SW480 (cell line): Measurements from ENCODE around the gene EPB41L2.
"Not testable (repeated sequence)": the region's sequence is repeated elsewhere in the genome, so short reads cannot be mapped to it uniquely, and the experiment has no call there.

Experiments used
- DNase-seq: peaks from one replicate; pipeline ENCODE4 v3.0.0-alpha.2; 2016; ENCODE audit warnings: low spot score

EPB41L2 gene

DNA sequence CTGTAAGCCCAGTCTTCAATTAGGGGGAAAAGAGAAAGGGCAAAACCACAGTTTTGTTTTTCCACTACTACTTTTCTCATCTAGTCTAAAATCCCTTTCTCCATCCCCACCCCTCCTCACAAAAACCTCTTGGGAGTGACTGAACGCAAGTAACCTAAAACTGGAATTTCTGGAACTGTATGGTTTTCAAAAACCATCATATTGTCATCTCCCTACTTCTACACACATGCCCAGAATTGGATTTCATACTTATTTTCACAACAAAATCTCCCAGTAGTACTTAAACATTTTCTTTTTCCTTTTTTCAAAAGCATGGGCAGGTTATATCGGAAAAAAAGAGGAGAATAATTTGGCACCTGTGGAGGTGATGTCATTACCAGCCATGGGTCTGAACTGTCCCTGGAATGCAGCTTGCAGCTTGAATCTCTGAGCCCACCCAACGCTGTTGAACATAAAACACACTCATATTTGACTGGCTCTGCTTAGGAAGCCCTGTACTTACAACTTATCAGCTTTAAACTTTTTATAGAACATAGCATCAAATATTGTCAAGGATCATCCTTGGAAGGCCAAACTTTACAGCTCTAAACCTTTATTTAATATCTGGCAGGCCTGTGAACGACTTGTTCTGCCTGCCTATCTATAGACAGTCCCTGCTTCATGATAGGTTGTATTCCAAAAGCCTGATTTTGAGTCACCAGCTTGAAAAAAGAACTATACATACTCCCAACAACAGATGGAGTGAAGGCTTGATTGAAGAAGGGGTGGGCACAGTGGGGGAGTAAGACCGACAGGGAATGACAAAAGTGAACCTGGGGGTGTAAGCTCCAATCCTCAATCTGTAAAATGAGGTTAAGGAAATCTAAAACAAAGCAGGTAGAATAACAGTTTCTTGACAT lies 59.3 kb downstream of the EPB41L2 start:
- DNase-seq, result no peak

DNA sequence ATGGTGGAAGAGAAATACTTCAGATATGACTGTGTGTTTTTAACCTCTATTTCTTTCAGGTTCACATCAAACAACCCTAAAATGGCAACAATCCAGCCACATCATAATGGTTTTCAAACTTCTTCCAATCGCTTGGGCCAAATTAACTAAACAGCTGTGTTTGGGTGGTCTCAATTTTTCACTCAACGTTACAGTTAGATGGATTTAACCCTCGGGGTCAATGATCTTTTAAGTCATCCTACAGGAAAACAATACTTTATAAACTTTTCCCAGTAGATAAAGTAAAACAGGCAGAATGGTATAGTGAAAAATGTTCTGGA lies 60.4 kb downstream of the EPB41L2 start:
- no peak for DNase-seq

DNA sequence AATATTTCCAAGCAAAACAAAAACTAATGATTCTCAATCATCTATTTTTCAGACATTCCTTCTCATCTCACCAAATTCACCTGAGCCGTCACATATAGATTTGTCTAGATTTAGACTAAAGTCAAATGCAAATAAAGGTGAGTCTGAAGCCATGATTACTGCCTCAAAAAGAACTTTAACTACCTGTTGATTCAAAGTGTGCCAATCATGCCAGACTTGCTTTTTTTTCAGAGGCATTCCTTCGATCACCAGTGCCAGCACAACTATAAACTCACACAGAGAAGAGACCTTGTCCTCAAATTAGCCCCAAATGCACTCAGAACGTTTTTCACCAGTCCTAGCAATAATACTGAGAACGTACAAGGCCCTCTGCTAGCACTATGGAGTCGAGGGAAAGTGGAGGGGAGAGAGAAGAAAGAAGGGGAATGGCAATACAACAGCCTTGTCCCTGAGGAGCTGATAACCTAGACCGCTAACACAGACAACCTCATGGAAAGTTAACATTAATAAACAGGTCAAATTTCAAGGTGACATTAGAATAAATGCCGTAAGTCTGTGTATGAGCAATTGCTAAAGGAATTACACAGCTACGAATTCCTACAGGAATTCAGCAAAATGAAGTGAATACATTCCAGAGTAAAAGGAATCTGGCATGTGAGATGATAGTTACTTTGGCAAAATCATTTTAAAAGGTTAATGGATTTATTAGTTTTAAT lies 60.9 kb downstream of the EPB41L2 start:
- DNase-seq, result no peak

DNA sequence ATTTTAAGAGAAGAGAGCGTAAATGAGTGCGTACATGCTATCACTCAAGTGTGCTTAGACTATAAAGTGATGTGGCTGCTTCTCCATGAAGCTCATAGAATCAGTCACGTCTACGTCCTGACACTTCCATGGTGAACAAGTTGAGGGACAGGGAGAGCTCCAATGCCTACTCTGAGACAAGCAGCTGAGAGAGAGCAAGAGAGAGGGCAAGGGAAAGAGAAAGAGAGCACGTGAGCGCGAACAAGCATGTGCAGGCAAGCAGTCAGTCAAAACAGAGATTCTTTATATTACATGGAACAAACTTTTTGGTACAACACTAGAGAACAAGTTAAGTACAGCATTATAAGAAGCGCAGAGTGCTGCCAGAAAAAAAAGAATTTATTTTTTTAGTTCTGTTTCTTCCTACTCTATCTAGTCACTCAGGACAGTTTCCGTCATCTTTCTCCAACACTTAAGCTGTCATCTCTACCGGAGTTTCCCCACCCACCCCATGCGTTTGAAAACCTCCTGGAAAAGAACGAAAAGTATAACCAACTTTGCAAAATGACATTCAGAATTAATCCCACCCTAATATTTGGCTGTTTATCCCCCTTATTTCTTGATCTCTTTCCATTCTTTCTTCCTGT lies 61.8 kb downstream of the EPB41L2 start:
- no peak for DNase-seq

DNA sequence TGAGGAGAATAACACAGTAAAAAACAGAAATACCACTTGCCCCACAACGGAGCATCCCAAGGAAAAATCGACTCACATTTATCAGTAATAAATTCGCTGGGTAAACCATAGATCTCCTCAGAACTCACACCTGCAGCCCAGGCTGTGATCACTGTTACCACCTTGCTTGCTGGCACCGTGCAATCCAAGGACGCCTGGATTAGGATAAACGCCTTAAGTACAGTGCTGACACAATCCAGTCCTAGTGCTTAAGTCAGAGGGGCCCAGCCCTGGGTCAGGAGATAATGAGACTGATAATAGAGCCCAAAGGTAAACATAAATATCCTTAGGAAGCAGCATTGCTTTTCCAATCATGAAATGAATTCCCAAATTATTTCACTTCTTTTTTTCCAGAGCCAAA lies 62.5 kb downstream of the EPB41L2 start:
- DNase-seq, result no peak

DNA sequence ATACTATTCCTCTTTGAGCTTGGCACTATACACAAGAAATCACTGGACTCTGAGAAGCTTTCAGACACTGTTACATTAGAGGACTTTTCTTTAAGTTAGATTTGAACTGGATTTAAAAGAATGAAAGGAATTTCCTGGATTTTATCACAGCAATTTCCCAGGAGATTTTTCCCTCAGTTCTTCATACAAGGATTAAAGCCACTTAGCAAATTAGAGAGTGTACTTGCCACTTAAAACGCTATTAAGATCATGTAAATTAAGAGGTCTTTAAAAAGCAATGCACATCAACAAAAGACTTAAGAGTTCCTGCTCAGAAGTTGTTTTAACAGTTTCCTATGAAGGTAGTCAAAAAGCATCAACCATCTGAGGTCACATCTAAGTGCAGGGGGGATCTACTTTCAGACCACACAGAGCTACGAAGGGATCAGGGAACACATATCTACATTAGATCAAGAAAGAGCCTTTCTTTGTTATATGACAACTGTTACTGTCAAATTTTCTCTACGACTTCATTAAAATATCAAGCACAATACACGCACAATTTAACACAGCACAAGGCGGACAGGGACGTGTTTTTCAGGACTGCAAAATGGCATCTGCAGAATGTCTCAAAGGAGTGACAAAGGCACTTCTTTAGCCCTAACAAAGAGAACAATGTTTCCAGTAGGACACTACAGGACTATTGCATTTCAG lies 65.8 kb downstream of the EPB41L2 start:
- DNase-seq, result no peak

DNA sequence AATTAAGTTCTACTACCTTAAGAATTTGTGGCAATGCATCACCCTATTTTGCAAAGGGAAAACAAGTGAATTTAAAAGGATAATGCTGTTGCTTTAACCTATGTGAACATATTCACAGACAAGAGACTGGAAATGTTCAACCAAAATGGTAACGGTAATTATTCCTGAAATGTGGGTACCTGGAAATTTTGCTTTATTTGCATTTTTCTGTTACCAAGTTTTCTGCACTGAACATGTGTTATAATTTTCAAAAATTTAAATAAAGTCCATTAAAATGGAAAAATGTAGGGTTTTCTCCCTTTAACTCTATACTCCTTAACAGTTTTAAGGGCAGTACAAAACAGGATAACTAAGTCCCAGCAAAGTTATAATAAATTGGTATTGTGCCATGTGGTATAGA lies 66.4 kb downstream of the EPB41L2 start:
- DNase-seq, result no peak

DNA sequence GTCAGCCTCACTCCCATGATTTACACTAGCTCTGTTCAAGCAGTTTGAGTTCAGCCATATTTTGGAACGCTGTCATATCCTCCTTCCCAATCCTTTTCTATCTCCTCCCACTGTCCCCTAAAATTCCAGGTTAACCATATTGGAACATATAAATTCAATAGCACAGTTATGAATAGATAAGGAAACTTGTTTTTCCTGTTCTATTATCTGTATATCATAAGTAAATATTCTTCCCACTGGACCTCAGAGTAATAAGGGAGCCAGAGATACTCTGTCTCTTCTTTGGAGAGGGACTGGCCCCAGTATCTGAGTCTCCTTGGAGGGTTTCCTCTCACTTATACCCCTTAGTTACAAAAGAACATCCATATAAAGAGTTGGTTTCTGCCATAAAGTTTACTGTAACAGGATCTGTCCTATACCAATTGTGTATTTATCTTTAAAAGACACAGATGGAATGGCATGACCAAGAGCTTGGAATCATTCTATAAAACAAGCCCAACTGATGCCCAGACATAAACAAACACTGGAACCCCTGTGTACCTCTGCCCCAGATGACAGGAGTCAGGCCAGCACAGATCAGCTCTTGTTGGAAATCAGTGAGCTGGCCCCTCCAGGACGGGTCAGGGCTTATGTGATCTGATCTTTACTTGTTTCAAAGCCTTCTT lies 67.1 kb downstream of the EPB41L2 start:
- DNase-seq, result no peak

DNA sequence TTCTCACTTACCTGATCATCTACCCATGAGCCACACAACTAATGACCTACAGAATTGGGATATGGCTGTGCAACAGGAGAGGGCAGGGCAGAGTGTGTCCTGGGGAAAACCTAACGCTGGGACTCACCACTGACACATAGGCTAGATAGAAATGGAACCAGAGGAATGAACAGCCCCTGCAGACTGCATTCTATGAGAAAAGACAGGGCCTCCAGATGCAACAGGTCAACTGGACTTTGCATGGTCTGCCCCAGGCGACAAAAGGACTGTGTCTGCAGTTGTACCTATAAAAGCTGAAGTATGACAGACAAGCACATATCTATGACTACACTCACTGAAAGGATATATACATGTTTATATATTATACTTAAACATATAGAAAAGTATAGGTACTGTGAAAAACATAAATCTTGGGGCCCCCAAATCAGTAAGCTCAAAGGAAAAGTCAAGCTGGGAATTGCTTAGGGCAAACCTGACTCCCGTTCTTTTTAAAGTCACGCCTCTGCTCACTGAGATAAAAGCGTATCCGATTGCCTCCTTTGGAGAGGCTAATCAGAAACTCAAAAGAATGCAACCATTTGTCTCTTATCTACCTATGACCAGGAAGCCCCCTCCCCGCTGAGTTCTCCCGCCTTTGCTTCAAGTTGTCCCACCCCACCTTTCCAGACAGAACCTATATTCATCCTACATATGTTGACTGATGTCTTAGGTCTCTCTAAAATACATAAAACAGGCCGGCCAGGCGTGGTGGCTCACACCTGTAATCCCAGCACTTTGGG lies 68.5 kb downstream of the EPB41L2 start:
- DNase-seq, result no peak

DNA sequence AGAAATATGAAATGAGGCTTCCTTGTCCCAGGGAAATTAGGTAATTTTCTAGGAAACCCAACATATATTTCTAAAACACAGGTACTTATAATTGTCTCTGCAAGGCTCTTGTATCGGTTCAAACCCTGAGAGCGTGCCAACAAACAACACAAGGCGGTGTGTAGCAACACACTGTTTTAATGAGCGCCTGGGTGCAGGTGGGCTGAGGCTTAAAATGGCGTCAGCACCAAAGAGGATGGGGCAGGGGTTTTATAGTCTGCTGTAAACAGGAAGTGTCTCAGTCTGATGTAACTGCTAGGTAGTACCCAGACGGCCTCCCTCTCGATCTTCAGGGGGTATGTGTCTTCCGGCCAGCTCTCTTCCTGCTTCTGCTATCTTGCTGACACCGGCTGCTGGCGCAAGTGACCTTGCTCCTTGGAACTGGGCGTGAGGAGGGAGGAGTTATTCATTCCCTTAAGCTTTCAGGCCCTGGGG lies 69.7 kb downstream of the EPB41L2 start:
- no peak for DNase-seq

DNA sequence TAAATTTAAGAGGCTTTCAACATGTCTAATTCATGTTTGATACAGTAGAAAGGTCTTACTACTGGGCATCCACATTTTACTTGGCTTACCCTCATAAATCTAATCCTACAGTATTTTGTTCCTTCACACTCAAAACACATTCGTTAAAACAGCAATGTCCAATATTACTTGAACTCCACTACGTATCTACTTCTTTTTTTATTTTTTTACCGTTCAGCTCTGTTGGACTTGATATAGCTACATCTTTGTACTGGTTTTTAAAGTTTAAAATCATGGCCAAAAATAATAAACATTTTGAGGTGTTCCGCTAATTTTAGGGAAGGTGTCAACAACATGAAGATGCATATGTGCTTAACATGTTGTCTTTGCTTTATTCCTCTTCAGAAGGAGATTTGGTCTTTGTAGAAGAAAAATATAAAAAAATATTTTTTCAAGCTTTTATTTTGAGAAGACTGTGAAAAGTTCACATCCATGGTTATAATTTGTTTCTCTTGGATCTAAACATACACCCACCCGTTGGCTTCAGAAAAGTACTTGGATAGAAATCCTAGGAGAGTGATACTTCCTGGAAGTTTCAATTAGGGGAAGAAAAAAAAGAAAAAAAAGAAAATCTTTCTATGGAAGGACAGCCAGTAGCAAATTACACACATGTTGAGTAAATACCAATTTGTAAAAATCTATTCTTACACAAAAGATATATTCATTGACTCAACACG lies 71.5 kb downstream of the EPB41L2 start:
- DNase-seq, result no peak

DNA sequence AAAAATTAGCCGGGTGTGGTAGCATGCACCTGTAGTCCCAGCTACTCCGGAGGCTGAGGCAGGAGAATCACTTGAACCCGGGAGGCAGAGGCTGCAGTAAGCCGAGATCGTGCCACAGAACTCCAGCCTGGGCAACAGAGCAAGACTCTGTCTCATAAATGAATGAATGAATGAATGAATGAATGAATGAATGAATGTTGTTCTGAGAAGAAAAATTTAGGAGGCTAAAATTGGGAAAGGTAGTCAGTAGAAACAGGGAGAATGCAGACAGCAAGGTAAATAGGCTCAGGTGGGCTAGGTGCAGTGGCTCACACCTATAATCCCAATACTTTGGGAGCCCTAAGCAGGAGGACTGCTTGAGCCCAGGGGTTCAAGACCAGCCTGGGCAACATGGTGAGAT lies 75.5 kb downstream of the EPB41L2 start:
- DNase-seq, result not testable (repeated sequence)

DNA sequence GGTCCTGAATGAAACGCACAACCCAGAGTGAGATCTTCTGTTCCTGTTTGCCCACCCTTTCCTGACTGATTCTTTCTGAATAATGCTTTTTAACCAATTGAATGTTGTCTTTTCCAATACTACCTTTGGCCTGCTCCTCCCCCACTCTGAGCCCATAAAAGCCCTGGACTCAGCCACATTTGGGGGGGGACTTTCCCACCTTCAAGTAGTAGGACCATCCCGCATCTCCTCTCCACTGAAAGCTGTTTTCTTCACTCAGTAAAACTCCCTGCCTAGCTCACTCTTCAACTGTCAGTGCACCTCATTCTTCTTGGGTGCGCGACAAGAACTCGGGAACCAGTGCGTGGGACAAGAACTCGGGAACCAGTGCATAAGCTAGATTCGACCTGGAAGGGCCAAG lies 77.9 kb downstream of the EPB41L2 start:
- no peak for DNase-seq

DNA sequence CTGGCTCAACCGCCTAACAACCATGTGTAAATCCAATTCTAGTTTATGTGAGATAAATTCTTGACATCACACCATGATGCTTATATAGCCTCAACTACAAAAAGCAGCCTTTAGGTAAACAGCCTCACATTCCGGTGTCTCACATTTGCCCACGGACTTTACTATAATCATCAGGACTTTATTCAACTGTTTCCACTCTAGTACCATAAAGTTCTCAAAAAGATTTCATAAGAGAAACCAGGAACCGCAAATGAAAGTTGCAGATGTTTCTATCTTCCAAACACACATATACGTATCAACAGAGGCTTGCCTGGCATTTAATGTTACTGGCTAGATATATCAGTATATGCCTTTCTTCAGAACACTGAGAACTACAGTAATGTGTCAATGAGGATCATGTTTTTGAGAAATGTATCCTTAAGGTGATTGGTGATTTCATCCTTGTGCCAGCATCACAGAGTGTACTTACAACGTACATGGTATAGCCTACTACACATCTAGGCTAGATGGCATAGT lies 80.0 kb downstream of the EPB41L2 start:
- no peak for DNase-seq

DNA sequence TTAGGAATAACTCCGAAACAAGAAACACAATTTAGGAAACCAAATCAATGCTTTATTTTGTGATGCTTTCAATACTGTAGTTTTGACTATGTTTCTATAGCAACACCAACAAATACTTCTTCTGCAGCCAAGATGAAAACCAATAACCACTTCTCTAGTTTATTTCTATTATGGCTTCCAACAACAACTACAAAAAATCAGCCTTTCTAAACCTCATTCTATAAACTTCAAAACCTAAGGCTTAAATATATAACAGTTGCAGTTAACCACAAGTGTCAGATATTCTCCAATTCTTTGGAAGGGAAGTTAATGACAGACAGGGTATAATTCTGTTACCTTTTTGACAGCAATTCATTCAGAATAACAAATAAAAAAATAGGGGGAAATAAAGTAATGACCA lies 80.9 kb downstream of the EPB41L2 start:
- no peak for DNase-seq

DNA sequence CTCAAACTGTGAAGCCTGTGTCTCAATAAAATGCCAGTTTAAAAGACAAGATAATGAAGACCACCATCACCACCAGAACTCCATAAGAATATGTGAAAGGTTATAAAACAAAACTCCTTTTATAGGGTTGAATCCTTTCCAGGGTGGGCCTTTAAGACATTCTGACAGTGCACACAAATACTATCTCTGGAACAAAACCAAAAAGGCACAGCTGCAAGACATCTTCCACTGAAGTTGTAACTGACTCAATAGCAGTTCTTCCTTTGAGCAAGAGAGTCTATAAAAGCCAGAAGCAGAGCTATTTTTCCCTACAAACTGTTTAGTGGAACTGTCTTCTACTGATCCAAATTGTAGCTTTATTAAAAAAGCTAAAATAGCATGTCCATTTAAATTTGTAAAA lies 81.6 kb downstream of the EPB41L2 start:
- no peak for DNase-seq

DNA sequence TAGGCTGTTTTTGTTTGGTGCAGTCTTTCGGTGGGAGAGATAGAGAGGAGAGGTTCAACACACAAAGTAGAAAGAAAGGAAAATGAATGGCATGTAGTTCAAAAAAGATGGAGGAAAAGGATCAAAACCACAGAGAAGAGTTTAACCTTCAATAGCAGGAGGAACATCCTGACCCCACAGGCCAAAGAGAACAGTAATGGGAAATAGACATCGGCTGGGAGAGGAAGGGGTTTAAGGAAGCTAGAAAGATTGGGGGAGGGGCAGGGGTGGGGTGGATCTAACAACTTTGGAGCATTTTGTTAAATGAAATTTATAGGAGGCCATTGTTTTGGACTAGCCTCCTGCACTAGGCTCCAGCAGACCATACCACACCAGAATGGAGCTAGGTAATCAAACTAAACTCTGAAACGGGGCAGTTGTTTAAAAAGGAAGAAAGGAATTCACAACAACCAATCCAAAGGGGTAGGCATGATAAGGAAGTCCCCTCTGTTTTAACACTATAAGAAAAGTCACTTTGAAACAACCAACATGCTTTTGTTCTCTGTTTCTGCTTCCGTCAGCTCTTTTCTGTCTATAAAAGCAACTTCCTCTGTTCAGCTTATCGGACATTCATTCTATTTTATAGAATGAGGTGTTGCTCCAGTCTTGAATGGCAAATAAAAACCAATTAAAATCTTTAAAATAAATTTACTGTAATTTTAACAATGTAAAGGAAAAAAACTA lies 82.6 kb downstream of the EPB41L2 start:
- no peak for DNase-seq

DNA sequence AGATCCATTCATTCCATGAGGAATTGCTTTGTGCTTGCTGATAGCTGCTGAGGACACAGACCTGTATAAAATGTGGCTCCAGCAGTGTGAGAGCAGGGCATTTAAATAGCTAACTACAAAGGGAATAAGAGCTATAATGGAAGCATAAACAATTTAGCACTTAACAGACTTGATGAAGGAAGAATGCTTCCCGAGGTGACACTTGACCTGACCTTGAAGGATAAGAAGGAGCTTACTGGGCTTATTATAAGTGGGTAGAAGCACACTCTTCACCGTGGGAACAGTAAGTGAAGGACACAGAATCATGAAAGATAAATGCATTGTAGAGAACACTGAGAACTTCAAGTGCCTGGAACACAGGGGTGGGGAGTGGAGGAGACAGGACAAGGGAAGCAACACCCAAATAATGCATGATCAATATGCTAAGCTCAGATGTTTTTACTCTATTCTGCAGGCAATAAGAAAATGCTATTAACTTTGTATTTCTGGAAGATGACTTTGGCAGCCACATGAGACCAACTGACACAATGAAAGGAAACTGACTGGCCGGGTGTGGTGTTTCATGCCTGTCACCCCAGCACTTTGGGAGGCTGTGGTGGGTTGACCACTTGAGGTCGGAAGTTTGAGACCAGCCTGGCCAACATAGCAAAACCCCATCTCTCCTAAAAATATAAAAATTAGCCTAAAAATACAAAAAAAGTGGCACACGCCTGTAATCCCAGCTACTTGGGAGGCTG lies 84.2 kb downstream of the EPB41L2 start:
- no peak for DNase-seq

DNA sequence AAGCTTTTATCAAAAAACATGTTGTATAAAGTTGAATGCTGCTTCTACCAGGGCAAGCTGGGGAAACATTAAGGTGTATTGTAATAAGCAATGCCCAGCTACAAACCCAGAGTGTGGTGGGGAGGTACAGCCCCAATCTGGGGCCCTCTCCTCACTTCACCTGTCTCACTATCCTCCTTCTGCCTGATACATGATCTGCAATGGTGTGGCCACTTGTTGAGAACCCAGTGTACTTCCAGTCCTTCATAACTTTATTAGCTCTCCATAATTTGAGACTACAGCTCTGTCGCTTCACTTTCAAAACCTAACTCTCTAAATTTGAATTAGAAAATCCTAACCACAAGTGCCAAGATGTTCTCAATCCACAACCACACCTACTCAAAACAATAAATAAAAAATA lies 84.9 kb downstream of the EPB41L2 start:
- no peak for DNase-seq
